ENCODE measurements around the gene VPS26B.

- TF ChIP-seq CTCF (IDR thresholded peaks at IDR 0.05; ENCODE audit: low read depth, low read length) (no peak), POLR2A (IDR thresholded peaks at IDR 0.05; ENCODE audit: extremely low read depth, insufficient read length) (no peak)
Observed at GRCh38 chr11:134246678-134247077, 22.2 kb downstream of the VPS26B start.

Measured in NB4 (cell line).